NT2/D1 (cell line): ENCODE measurements around the gene WT1.
A peak's percentile ranks its signal among the peaks of the same experiment; 100 is the strongest.
"Not testable (repeated sequence)": the region's sequence is repeated elsewhere in the genome, so short reads cannot be mapped to it uniquely, and the experiment has no call there.

ENCODE experiments used
- DNase-seq: peaks from one replicate; pipeline ENCODE4 v3.0.0-alpha.2; 2011; ENCODE audit warnings: low read depth, low spot score
- H3K27me3 ChIP-seq: 2 replicates; pipeline ENCODE4 v1.6.0; 2011; ENCODE audit warnings: mild to moderate bottlenecking; ENCODE audit not compliant: insufficient read length, insufficient read depth
- H3K36me3 ChIP-seq: 2 replicates; pipeline ENCODE4 v1.6.1; 2011; ENCODE audit warnings: mild to moderate bottlenecking, low read length, mixed read lengths; ENCODE audit not compliant: insufficient read depth, insufficient read length
- H3K4me1 ChIP-seq: 2 replicates; pipeline ENCODE4 v1.5.1; 2011; ENCODE audit not compliant: insufficient read depth, insufficient read length
- H3K4me3 ChIP-seq: 2 replicates; pipeline ENCODE4 v1.5.1; 2011; ENCODE audit warnings: low read depth; ENCODE audit not compliant: insufficient read length
- H3K9ac ChIP-seq: 2 replicates; pipeline ENCODE4 v1.6.0; 2011; ENCODE audit warnings: low read depth; ENCODE audit not compliant: insufficient read length
- H3K9me3 ChIP-seq: 2 replicates; pipeline ENCODE4 v1.5.1; 2011; ENCODE audit warnings: mild to moderate bottlenecking, low read length; ENCODE audit not compliant: insufficient read depth
- SUZ12 ChIP-seq: IDR thresholded peaks from 2 replicates; pipeline ENCODE4 v1.6.1; 2011; ENCODE audit not compliant: insufficient read length, insufficient read depth; ENCODE audit errors: extremely low read depth
- YY1 ChIP-seq: IDR thresholded peaks from 2 replicates; pipeline ENCODE4 v1.6.1; 2011; ENCODE audit not compliant: insufficient read length, insufficient read depth
- ZNF274 ChIP-seq: IDR thresholded peaks from 2 replicates; pipeline ENCODE4 v1.6.1; 2011; ENCODE audit warnings: mild to moderate bottlenecking, low read depth, low read length

Gene WT1

GRCh38 chr11:32382339-32383049 is 52.8 kb downstream of the WT1 start:
- Histone ChIP-seq H3K4me1 (no peaks in the 10 kb centered on the region), H3K9me3 (no peaks in the 10 kb centered on the region), H3K4me3 (no peak overlapping the region), H3K36me3 (no peaks in the 10 kb centered on the region), H3K27me3 (no peaks in the 10 kb centered on the region), H3K9ac (no peak overlapping the region)
- TF ChIP-seq YY1 = no peak
- TF ChIP-seq ZNF274 = no peak
- TF ChIP-seq SUZ12 = no peak
- no peak for DNase-seq

GRCh38 chr11:32381179-32381578 is 54.2 kb downstream of the WT1 start:
- Histone ChIP-seq H3K4me1 (no peaks in the 10 kb centered on the region), H3K36me3 (no peaks in the 10 kb centered on the region), H3K4me3 (no peak overlapping the region), H3K9ac (no peak overlapping the region), H3K9me3 (no peaks in the 10 kb centered on the region), H3K27me3 (no peaks in the 10 kb centered on the region)
- DNase-seq = no peak
- TF ChIP-seq ZNF274 (no peak), SUZ12 (no peak), YY1 (no peak)

GRCh38 chr11:32379719-32380118 is 55.6 kb downstream of the WT1 start:
- TF ChIP-seq YY1 (no peak), SUZ12 (no peak), ZNF274 (no peak)
- H3K9ac ChIP-seq = no peak overlapping the region
- no peak for DNase-seq
- no peaks in the 10 kb centered on the region for H3K27me3 ChIP-seq
- H3K4me3 ChIP-seq = no peak overlapping the region
- H3K9me3 ChIP-seq = no peaks in the 10 kb centered on the region
- no peaks in the 10 kb centered on the region for H3K4me1 ChIP-seq
- no peaks in the 10 kb centered on the region for H3K36me3 ChIP-seq

GRCh38 chr11:32375826-32376225 is 59.5 kb downstream of the WT1 start:
- H3K27me3 ChIP-seq = no peaks in the 10 kb centered on the region
- H3K4me1 ChIP-seq = no peaks in the 10 kb centered on the region
- no peak for DNase-seq
- H3K9ac ChIP-seq = no peak overlapping the region
- peaks cover 13% of the 10 kb centered on the region; the same call in 1 of the 2 replicates for H3K9me3 ChIP-seq
- TF ChIP-seq YY1 = no peak
- TF ChIP-seq SUZ12 = no peak
- no peak for TF ChIP-seq ZNF274
- no peaks in the 10 kb centered on the region for H3K36me3 ChIP-seq
- H3K4me3 ChIP-seq = no peak overlapping the region

- peak; percentile 46 for DNase-seq
- H3K27me3 ChIP-seq = no peaks in the 10 kb centered on the region
- H3K4me1 ChIP-seq = no peaks in the 10 kb centered on the region
- TF ChIP-seq ZNF274 (no peak), SUZ12 (no peak), YY1 (no peak)
- peaks cover 14% of the 10 kb centered on the region; the same call in 1 of the 2 replicates for H3K9me3 ChIP-seq
- no peak overlapping the region for H3K4me3 ChIP-seq
- no peak overlapping the region for H3K9ac ChIP-seq
- no peaks in the 10 kb centered on the region for H3K36me3 ChIP-seq
Observed at GRCh38 chr11:32374261-32374711, 61.1 kb downstream of the WT1 start.

- H3K9me3 ChIP-seq = peaks cover 31% of the 10 kb centered on the region; the same call in 1 of the 2 replicates
- not testable (repeated sequence) for DNase-seq, H3K9ac ChIP-seq, H3K4me1 ChIP-seq, H3K4me3 ChIP-seq, H3K27me3 ChIP-seq, H3K36me3 ChIP-seq
Observed at GRCh38 chr11:32369987-32370386, 65.4 kb downstream of the WT1 start.

- no peak overlapping the region for H3K9ac ChIP-seq
- no peak overlapping the region for H3K4me3 ChIP-seq
- DNase-seq = no peak
- no peaks in the 10 kb centered on the region for H3K4me1 ChIP-seq
- no peaks in the 10 kb centered on the region for H3K27me3 ChIP-seq
- H3K9me3 ChIP-seq = peaks cover 18% of the 10 kb centered on the region; the same call in 1 of the 2 replicates
- TF ChIP-seq SUZ12 (no peak), YY1 (no peak), ZNF274 (no peak)
- H3K36me3 ChIP-seq = no peaks in the 10 kb centered on the region
Observed at GRCh38 chr11:32366666-32367065, 68.7 kb downstream of the WT1 start.

- Histone ChIP-seq H3K4me1 (no peaks in the 10 kb centered on the region), H3K36me3 (no peaks in the 10 kb centered on the region), H3K4me3 (no peak overlapping the region), H3K27me3 (no peaks in the 10 kb centered on the region), H3K9me3 (peaks cover 18% of the 10 kb centered on the region; the same call in 1 of the 2 replicates), H3K9ac (no peak overlapping the region)
- TF ChIP-seq YY1 (no peak), ZNF274 (no peak), SUZ12 (no peak)
- no peak for DNase-seq
Observed at GRCh38 chr11:32365192-32365591, 70.1 kb downstream of the WT1 start.
